Measurements from ENCODE around the gene ANKS1A. TPM values are rescaled to one million over a fixed set of nuclear protein-coding genes. Genes with fewer than 3 reads are reported as not detected.

ANKS1A gene
- total and polyA plus RNA-seq, 2 of the 4 experiments (the other 2 are of a cell fraction): 7.2 to 7.5 TPM

- no peak overlapping the region for H2BK15ac ChIP-seq (ENCODE audit: low read depth, low read length)
- no peak overlapping the region for H3K4me2 ChIP-seq (ENCODE audit: low read depth, low read length)
- H2BK20ac ChIP-seq (ENCODE audit: low read depth, low read length): no peak overlapping the region
- no CpG with 5 or more reads among the region's 3 CpGs for WGBS, 2 experiments (ENCODE audit: extremely low coverage in 2 of 2, insufficient read length in 1 of 2)
- no peak for DNase-seq
- H3K9ac ChIP-seq (ENCODE audit: low read depth, low read length): no peak overlapping the region
- ChIA-PET CTCF (no interaction called here), POLR2A (ENCODE audit: unreplicated experiment) (no interaction called here)
- no peak overlapping the region for H2BK5ac ChIP-seq (ENCODE audit: low read depth, low read length, poor library complexity, severe bottlenecking)
- H4K91ac ChIP-seq (ENCODE audit: insufficient read depth, low read depth, low read length): no peak overlapping the region
- H2AK5ac ChIP-seq (ENCODE audit: low read depth, low read length): no peak overlapping the region
- H3K9me3 ChIP-seq (ENCODE audit: control insufficient read depth, insufficient read depth, low read length): no peaks in the 10 kb centered on the region
- no peak for ATAC-seq (ENCODE audit: low read depth)
- no peak overlapping the region for H3K14ac ChIP-seq (replicated peaks; ENCODE audit: low read depth, low read length)
- H3K27ac ChIP-seq (ENCODE audit: insufficient read depth, low read length): no peak overlapping the region
- no peak overlapping the region for H4K5ac ChIP-seq (ENCODE audit: low read depth, low read length)
- no peak overlapping the region for H3K4ac ChIP-seq (ENCODE audit: low read depth, low read length)
- H3K23ac ChIP-seq (ENCODE audit: low read depth, low read length): no peak overlapping the region
- no peak overlapping the region for H3K18ac ChIP-seq (ENCODE audit: low read depth, low read length)
- peaks cover 2% of the 10 kb centered on the region; the same call in 1 of the 2 replicates for H3K36me3 ChIP-seq (ENCODE audit: control insufficient read depth, insufficient read depth, low read length)
- no peaks in the 10 kb centered on the region for H3K27me3 ChIP-seq (ENCODE audit: control insufficient read depth, insufficient read depth, low read length)
- in situ Hi-C loops (cut with MboI; ENCODE audit: low sequenced_read_pairs): no loop called here
- no TSS peak for BruUV-seq (replicated peaks)
- H3K9me1 ChIP-seq (ENCODE audit: insufficient read depth, low read length): peaks cover 9% of the 10 kb centered on the region
- dilution Hi-C loops (cut with HindIII; ENCODE audit: low sequenced_read_pairs, unreplicated experiment): no loop called here
- no peak overlapping the region for H2AFZ ChIP-seq (replicated peaks; ENCODE audit: low read length, poor library complexity)
- H2AK9ac ChIP-seq (replicated peaks; ENCODE audit: low read depth, low read length, poor library complexity): no peak overlapping the region
- intact Hi-C loops (cut with micrococcal nuclease): no loop called here
- no peak overlapping the region for H4K8ac ChIP-seq (ENCODE audit: low read depth in 2 of 2, low read length in 2 of 2)
- TF ChIP-seq FOS (IDR thresholded peaks at IDR 0.05; ENCODE audit: low read depth, low read length) (no peak), MXI1 (IDR thresholded peaks at IDR 0.05; ENCODE audit: borderline replicate concordance, low read depth, low read length) (no peak), CEBPB (IDR thresholded peaks at IDR 0.05; ENCODE audit: low read depth, low read length) (no peak), RAD21 (IDR thresholded peaks at IDR 0.05; ENCODE audit: low read length) (no peak), POLR2A (IDR thresholded peaks at IDR 0.05; ENCODE audit: low read depth, low read length) (no peak), SMC3 (IDR thresholded peaks at IDR 0.05; ENCODE audit: low read depth, low read length) (no peak), NFE2L2 (IDR thresholded peaks at IDR 0.05; ENCODE audit: low read depth, low read length) (no peak), BHLHE40 (IDR thresholded peaks at IDR 0.05; ENCODE audit: low read depth, low read length) (no peak), RFX5 (IDR thresholded peaks at IDR 0.05; ENCODE audit: low read depth, low read length) (no peak), CHD1 (IDR thresholded peaks at IDR 0.05; ENCODE audit: low read depth, low read length) (no peak), MAZ (IDR thresholded peaks at IDR 0.05; ENCODE audit: borderline replicate concordance, low read depth, low read length) (no peak), MAFK (IDR thresholded peaks at IDR 0.05; ENCODE audit: low read depth, low read length) (no peak), RCOR1 (IDR thresholded peaks at IDR 0.05; ENCODE audit: insufficient replicate concordance, low read length) (no peak)
- TF ChIP-seq, protein P1, sequence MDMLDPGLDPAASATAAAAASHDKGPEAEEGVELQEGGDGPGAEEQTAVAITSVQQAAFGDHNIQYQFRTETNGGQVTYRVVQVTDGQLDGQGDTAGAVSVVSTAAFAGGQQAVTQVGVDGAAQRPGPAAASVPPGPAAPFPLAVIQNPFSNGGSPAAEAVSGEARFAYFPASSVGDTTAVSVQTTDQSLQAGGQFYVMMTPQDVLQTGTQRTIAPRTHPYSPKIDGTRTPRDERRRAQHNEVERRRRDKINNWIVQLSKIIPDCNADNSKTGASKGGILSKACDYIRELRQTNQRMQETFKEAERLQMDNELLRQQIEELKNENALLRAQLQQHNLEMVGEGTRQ (IDR thresholded peaks at IDR 0.05; ENCODE audit: low read depth, low read length): no peak
- TF ChIP-seq, protein P2, sequence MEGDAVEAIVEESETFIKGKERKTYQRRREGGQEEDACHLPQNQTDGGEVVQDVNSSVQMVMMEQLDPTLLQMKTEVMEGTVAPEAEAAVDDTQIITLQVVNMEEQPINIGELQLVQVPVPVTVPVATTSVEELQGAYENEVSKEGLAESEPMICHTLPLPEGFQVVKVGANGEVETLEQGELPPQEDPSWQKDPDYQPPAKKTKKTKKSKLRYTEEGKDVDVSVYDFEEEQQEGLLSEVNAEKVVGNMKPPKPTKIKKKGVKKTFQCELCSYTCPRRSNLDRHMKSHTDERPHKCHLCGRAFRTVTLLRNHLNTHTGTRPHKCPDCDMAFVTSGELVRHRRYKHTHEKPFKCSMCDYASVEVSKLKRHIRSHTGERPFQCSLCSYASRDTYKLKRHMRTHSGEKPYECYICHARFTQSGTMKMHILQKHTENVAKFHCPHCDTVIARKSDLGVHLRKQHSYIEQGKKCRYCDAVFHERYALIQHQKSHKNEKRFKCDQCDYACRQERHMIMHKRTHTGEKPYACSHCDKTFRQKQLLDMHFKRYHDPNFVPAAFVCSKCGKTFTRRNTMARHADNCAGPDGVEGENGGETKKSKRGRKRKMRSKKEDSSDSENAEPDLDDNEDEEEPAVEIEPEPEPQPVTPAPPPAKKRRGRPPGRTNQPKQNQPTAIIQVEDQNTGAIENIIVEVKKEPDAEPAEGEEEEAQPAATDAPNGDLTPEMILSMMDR (conservative IDR thresholded peaks at IDR 0.05; ENCODE audit: low read depth, low read length): no peak
- TF ChIP-seq, protein P3, sequence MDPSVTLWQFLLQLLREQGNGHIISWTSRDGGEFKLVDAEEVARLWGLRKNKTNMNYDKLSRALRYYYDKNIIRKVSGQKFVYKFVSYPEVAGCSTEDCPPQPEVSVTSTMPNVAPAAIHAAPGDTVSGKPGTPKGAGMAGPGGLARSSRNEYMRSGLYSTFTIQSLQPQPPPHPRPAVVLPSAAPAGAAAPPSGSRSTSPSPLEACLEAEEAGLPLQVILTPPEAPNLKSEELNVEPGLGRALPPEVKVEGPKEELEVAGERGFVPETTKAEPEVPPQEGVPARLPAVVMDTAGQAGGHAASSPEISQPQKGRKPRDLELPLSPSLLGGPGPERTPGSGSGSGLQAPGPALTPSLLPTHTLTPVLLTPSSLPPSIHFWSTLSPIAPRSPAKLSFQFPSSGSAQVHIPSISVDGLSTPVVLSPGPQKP (IDR thresholded peaks at IDR 0.05; ENCODE audit: borderline replicate concordance, low read depth, low read length): no peak
- H4K20me1 ChIP-seq (ENCODE audit: insufficient read depth, low read length): peaks cover 7% of the 10 kb centered on the region; the same call in 1 of the 2 replicates
- H3K56ac ChIP-seq (ENCODE audit: extremely low read depth, insufficient read depth, low read length): no peak overlapping the region
- H3K79me1 ChIP-seq (ENCODE audit: low read depth in 1 of 2, low read length in 2 of 2): peaks cover 6 to 7% of the 10 kb centered on the region in 2 experiments; a peak in 2 of 4 replicates
- H3K4me1 ChIP-seq (ENCODE audit: control insufficient read depth, insufficient read depth, low read length): peaks cover 13% of the 10 kb centered on the region
- no peak overlapping the region for H3K4me3 ChIP-seq (ENCODE audit: insufficient read depth, low read depth, low read length)
- H2BK120ac ChIP-seq (ENCODE audit: low read depth, low read length): no peak overlapping the region
Measured at GRCh38 chr6:34967461-34967860, 78.4 kb downstream of the ANKS1A start.

Measured in IMR-90 (cell line).